SHP77 treated with DMSO at 0.1 percent for 48 hours (cell line): ENCODE results near the gene BDH2.

Experiments used
- DNase-seq: peaks from one replicate; lab custom pipeline; 2025; lab: John Stamatoyannopoulos, UW

BDH2 gene

GRCh38 chr4:103085555-103086196 lies 14.0 kb downstream of the BDH2 start:
- no peak for DNase-seq

- no peak for DNase-seq
Measured at GRCh38 chr4:103079621-103080020, 20.0 kb downstream of the BDH2 start.

- no peak for DNase-seq
Measured at GRCh38 chr4:103076747-103077347, 22.8 kb downstream of the BDH2 start, which contains the start of gene SLC9B2. SLC9B2 (minus strand) TSS chr4:103076761; CDS start chr4:103067550, 9,211 bp downstream.

GRCh38 chr4:103075894-103076746 lies 23.5 kb downstream of the BDH2 start:
- no peak for DNase-seq

- no peak for DNase-seq
Measured at GRCh38 chr4:103075435-103075893, 24.2 kb downstream of the BDH2 start.

GRCh38 chr4:103074744-103075434 lies 24.7 kb downstream of the BDH2 start:
- DNase-seq: no peak

- no peak for DNase-seq
Measured at GRCh38 chr4:103073792-103074438, 25.7 kb downstream of the BDH2 start.

GRCh38 chr4:103067841-103068547 lies 31.6 kb downstream of the BDH2 start:
- DNase-seq: no peak

GRCh38 chr4:103060453-103061148 lies 39.0 kb downstream of the BDH2 start:
- DNase-seq: no peak

GRCh38 chr4:103054030-103054429 lies 45.6 kb downstream of the BDH2 start:
- DNase-seq: no peak

- no peak for DNase-seq
Measured at GRCh38 chr4:103052779-103053178, 46.9 kb downstream of the BDH2 start.

GRCh38 chr4:103052145-103052544 lies 47.5 kb downstream of the BDH2 start:
- no peak for DNase-seq

- no peak for DNase-seq
Measured at GRCh38 chr4:103050736-103051436, 48.7 kb downstream of the BDH2 start.

GRCh38 chr4:103046416-103047290 lies 53.0 kb downstream of the BDH2 start:
- DNase-seq: peak; percentile 3

GRCh38 chr4:103044183-103044582 lies 55.5 kb downstream of the BDH2 start:
- no peak for DNase-seq

GRCh38 chr4:103036169-103036568 lies 63.5 kb downstream of the BDH2 start:
- DNase-seq: no peak

GRCh38 chr4:103032574-103032973 lies 67.1 kb downstream of the BDH2 start:
- DNase-seq: no peak

- no peak for DNase-seq
Measured at GRCh38 chr4:103030791-103031190, 68.8 kb downstream of the BDH2 start.

GRCh38 chr4:103029300-103029699 lies 70.3 kb downstream of the BDH2 start:
- DNase-seq: no peak
